Panc1 (cell line): ENCODE results near the gene ZNF157. TPM values are rescaled to one million over a fixed set of nuclear protein-coding genes. Genes with fewer than 3 reads are reported as not detected.
A peak's percentile ranks its signal among the peaks of the same experiment; 100 is the strongest.

Source experiments
- ATAC-seq: fragments of 200-7000 bp; cut with Tn5 transposase; 2 replicates; pipeline ENCODE4 v1.9.1; 2020; ENCODE audit warnings: mild to moderate bottlenecking, moderate library complexity
- Bru-seq: library from RNA; stranded (reverse); fragments of 400-500 nt; gene quantifications from one replicate; lab custom pipeline; 2021; lab: Mats Ljungman, UMichigan
- BruChase-seq, 2 experiments: library from RNA; stranded (reverse); fragments of 400-500 nt; gene quantifications; one replicate each; lab custom pipeline; 2021; lab: Mats Ljungman, UMichigan
- BruUV-seq: library from RNA; stranded (reverse); fragments of 400-500 nt; replicated peaks from 2 replicates; lab custom pipeline; 2021; lab: Mats Ljungman, UMichigan
- CTCF ChIA-PET: fragments of 300-600 bp; sonication (Branson Sonifier 250); formaldehyde crosslinking; loops from one replicate; lab custom pipeline; 2022; ENCODE audit warnings: antibody characterized with exemption; lab: Charles Lee
- POLR2A ChIA-PET: fragments of 300-600 bp; sonication (Branson Sonifier 250); formaldehyde crosslinking; loops from one replicate; lab custom pipeline; 2022; ENCODE audit warnings: antibody characterized with exemption; lab: Charles Lee
- DNase-seq: peaks from one replicate; pipeline ENCODE4 v3.0.0-alpha.2; 2010; ENCODE audit warnings: low read depth, low spot score
- H3K27ac ChIP-seq: 2 replicates; pipeline ENCODE4 v1.5.1; 2011; ENCODE audit warnings: mild to moderate bottlenecking, low read length, inconsistent platforms
- H3K27me3 ChIP-seq: fragments of 200-500 bp; sonication (Bioruptor generic); 2 replicates; pipeline ENCODE4 v1.6.0; 2014; ENCODE audit warnings: low read length, inconsistent platforms; ENCODE audit not compliant: control insufficient read depth, insufficient read depth
- H3K36me3 ChIP-seq: fragments of 200-500 bp; sonication (Bioruptor generic); 2 replicates; pipeline ENCODE4 v1.5.1; 2014; ENCODE audit warnings: inconsistent platforms, mild to moderate bottlenecking, low read length, moderate library complexity; ENCODE audit not compliant: control insufficient read depth, insufficient read depth
- H3K4me1 ChIP-seq: 2 replicates; pipeline ENCODE4 v1.5.1; 2011; ENCODE audit warnings: inconsistent platforms, mild to moderate bottlenecking, low read length, moderate library complexity; ENCODE audit not compliant: control insufficient read depth, insufficient read depth
- H3K4me3 ChIP-seq, 2 experiments: 2 replicates each; pipeline ENCODE4 v1.5.1; 2011 to 2012; ENCODE audit warnings: low read depth in 2 of 2, low read length in 2 of 2, mild to moderate bottlenecking in 2 of 2, inconsistent platforms in 1 of 2, moderate library complexity in 1 of 2
- H3K9me3 ChIP-seq: fragments of 200-500 bp; sonication (Bioruptor generic); 2 replicates; pipeline ENCODE4 v1.5.1; 2014; ENCODE audit warnings: low read depth, mild to moderate bottlenecking, inconsistent platforms, low read length, moderate library complexity; ENCODE audit not compliant: control insufficient read depth, insufficient read depth
- CTCF ChIP-seq: fragments of 450-650 bp; IDR thresholded peaks from 2 replicates; pipeline ENCODE4 v1.5.1; 2017; ENCODE audit warnings: mild to moderate bottlenecking
- POLR2AphosphoS5 ChIP-seq: IDR thresholded peaks from 2 replicates; pipeline ENCODE4 v1.6.1; 2012; ENCODE audit warnings: mild to moderate bottlenecking, low read depth, low read length, moderate library complexity
- SIN3A ChIP-seq: IDR thresholded peaks from 2 replicates; pipeline ENCODE4 v1.6.1; 2012; ENCODE audit warnings: low read depth, mild to moderate bottlenecking, low read length, moderate library complexity, borderline replicate concordance; ENCODE audit not compliant: insufficient read depth
- TCF7L2 ChIP-seq: IDR thresholded peaks from 2 replicates; pipeline ENCODE4 v1.6.1; 2011; ENCODE audit warnings: mild to moderate bottlenecking, low read depth, low read length, inconsistent platforms
- in situ Hi-C: cut with HindIII; loops from 2 replicates; pipeline ENCODE4 v1.10.0; 2016; ENCODE audit warnings: low sequenced_read_pairs, low pct_unique_long_range_greater_than_20kb
- intact Hi-C: fragments of 100-400 bp; cut with micrococcal nuclease; formaldehyde crosslinking; loops from one replicate; pipeline ENCODE4 v1.10.0; 2022; ENCODE audit not compliant: unreplicated experiment
- long read RNA-seq: library from polyadenylated mRNA; unstranded; transcript quantifications from one replicate; pipeline ENCODE4 v2.0.0, GENCODE V29; 2021; ENCODE audit not compliant: unreplicated experiment
- polyA plus RNA-seq: library from polyadenylated mRNA; unstranded; fragments of >200 nt; gene quantifications from one replicate; pipeline ENCODE4 v1.2.1, GENCODE V29; 2012; ENCODE audit warnings: missing spikeins; ENCODE audit not compliant: insufficient read length
- total RNA-seq: library from RNA; stranded (reverse); gene quantifications from one replicate; pipeline ENCODE4 v1.2.1, GENCODE V29; 2021; ENCODE audit not compliant: unreplicated experiment
- TF ChIP-seq, protein P1 (sequence below), 2 experiments: IDR thresholded peaks; 2 replicates each; pipeline ENCODE4 v1.6.1; 2011 to 2012; ENCODE audit warnings: low read depth in 2 of 2, control low read depth in 1 of 2, low read length in 1 of 2, mild to moderate bottlenecking in 1 of 2, moderate library complexity in 1 of 2; ENCODE audit not compliant: insufficient read depth in 1 of 2

ZNF157 gene
- total RNA-seq (not detected), Bru-seq, nascent RNA (percentile 15 among the genes with signal in this experiment), BruChase-seq, experiment 1, labeled RNA remaining after a 2-hour chase (percentile 9 among the genes with signal in this experiment), BruChase-seq, experiment 2, labeled RNA remaining after a 6-hour chase (percentile 13 among the genes with signal in this experiment)
- not detected for polyA plus RNA-seq
- long read RNA-seq = 0 reads

DNA sequence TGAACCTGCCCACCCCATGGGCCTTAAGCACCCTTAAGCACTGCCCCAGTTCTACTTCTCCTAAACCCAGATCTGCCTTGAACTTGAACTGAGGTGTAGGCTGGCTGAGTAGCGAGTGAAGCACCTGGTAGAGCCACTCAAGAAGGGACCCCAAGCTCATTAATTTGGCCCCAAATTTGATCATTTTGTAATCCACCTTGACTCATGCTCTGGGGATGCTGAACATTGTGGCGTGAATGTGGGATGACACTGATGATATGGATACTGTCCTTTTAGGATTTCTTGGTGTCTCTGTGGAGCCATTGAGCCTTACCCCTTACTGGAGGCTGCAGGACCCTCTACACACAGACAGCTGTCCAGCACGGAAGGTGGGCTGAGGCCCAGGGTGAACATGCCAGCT is at the start of gene ZNF157:
Gene ZNF157, plus strand, starts transcription at position 301 of the 400 bp plus-strand sequence. Its CDS starts 91 bp downstream, at position 392.
- intact Hi-C loops = no loop called here
- ATAC-seq (no peak), DNase-seq (no peak)
- in situ Hi-C loops = no loop called here
- no TSS peak for BruUV-seq
- TF ChIP-seq POLR2AphosphoS5 (no peak), TCF7L2 (no peak), CTCF (no peak), SIN3A (no peak)
- TF ChIP-seq, protein P1, sequence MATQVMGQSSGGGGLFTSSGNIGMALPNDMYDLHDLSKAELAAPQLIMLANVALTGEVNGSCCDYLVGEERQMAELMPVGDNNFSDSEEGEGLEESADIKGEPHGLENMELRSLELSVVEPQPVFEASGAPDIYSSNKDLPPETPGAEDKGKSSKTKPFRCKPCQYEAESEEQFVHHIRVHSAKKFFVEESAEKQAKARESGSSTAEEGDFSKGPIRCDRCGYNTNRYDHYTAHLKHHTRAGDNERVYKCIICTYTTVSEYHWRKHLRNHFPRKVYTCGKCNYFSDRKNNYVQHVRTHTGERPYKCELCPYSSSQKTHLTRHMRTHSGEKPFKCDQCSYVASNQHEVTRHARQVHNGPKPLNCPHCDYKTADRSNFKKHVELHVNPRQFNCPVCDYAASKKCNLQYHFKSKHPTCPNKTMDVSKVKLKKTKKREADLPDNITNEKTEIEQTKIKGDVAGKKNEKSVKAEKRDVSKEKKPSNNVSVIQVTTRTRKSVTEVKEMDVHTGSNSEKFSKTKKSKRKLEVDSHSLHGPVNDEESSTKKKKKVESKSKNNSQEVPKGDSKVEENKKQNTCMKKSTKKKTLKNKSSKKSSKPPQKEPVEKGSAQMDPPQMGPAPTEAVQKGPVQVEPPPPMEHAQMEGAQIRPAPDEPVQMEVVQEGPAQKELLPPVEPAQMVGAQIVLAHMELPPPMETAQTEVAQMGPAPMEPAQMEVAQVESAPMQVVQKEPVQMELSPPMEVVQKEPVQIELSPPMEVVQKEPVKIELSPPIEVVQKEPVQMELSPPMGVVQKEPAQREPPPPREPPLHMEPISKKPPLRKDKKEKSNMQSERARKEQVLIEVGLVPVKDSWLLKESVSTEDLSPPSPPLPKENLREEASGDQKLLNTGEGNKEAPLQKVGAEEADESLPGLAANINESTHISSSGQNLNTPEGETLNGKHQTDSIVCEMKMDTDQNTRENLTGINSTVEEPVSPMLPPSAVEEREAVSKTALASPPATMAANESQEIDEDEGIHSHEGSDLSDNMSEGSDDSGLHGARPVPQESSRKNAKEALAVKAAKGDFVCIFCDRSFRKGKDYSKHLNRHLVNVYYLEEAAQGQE (IDR thresholded peaks at IDR 0.05; ENCODE audit: insufficient read depth in 1 of 2, low read depth in 2 of 2, low read length in 1 of 2) = no peak
- no peak within 1 kb of the TSS for H3K4me3 ChIP-seq
- H3K27ac ChIP-seq = no peak within 1 kb of the TSS
- ChIA-PET POLR2A (no interaction called here), CTCF (interaction anchor here (0.6 kb wide), 1 partner anchor 15 kb away, joined by 3 read pairs; no protein-coding TSS in a partner anchor)
- H3K27me3 ChIP-seq = no peaks in the 10 kb centered on the region
- H3K4me1 ChIP-seq = no peaks in the 10 kb centered on the region
- H3K9me3 ChIP-seq = no peaks in the 10 kb centered on the region
- H3K36me3 ChIP-seq = no peaks in the 10 kb centered on the region

- no peak overlapping the region for H3K27ac ChIP-seq
- H3K27me3 ChIP-seq = no peaks in the 10 kb centered on the region
- no peak overlapping the region for H3K4me3 ChIP-seq
- no peaks in the 10 kb centered on the region for H3K4me1 ChIP-seq
- ChIA-PET POLR2A (no interaction called here), CTCF (no interaction called here)
- no peaks in the 10 kb centered on the region for H3K9me3 ChIP-seq
- ATAC-seq (no peak), DNase-seq (no peak)
- BruUV-seq = no TSS peak
- TF ChIP-seq TCF7L2 (no peak), SIN3A (no peak), POLR2AphosphoS5 (no peak), CTCF (no peak)
- TF ChIP-seq, protein P1 (IDR thresholded peaks at IDR 0.05; ENCODE audit: insufficient read depth in 1 of 2, low read depth in 2 of 2, low read length in 1 of 2) = no peak
- intact Hi-C loops = no loop called here
- H3K36me3 ChIP-seq = no peaks in the 10 kb centered on the region
- in situ Hi-C loops = no loop called here
Measured at GRCh38 chrX:47321386-47321785, 49.0 kb upstream of the ZNF157 start.
